HL-60 (cell line): Measurements from ENCODE around the gene DNAJB6.

Source experiments
- DNase-seq, 2 experiments: peaks; one replicate each; pipeline ENCODE4 v3.0.0-alpha.2; 2010 to 2020; ENCODE audit warnings: low read depth in 1 of 2, low spot score in 1 of 2
- H3K27ac ChIP-seq: fragments of 250-450 bp; sonication (Bioruptor Pico); replicated peaks from 2 replicates; pipeline ENCODE4 v1.5.1; 2020; ENCODE audit warnings: mild to moderate bottlenecking, moderate library complexity
- H3K27me3 ChIP-seq: fragments of 250-450 bp; sonication (Bioruptor Pico); 2 replicates; pipeline ENCODE4 v1.5.1; 2021; ENCODE audit warnings: mild to moderate bottlenecking, moderate library complexity; ENCODE audit not compliant: insufficient read depth, poor library complexity, severe bottlenecking
- H3K4me3 ChIP-seq: replicated peaks from 2 replicates; pipeline ENCODE4 v1.5.1; 2011; ENCODE audit warnings: mild to moderate bottlenecking, control low read depth, low read length; ENCODE audit not compliant: insufficient read depth
- GABPA ChIP-seq: IDR thresholded peaks from 2 replicates; pipeline ENCODE4 v1.6.1; 2012; ENCODE audit warnings: low read depth
- POLR2AphosphoS5 ChIP-seq: IDR thresholded peaks from 2 replicates; pipeline ENCODE4 v1.6.1; 2012; ENCODE audit warnings: low read depth
- SPI1 ChIP-seq: IDR thresholded peaks from 2 replicates; pipeline ENCODE4 v1.6.1; 2012; ENCODE audit warnings: low read depth, mild to moderate bottlenecking, borderline replicate concordance
- TF ChIP-seq, protein P1 (sequence below): IDR thresholded peaks from 2 replicates; pipeline ENCODE4 v1.6.1; 2012; ENCODE audit warnings: low read depth; ENCODE audit not compliant: insufficient replicate concordance
- TF ChIP-seq, protein P2 (sequence below): IDR thresholded peaks from one replicate; pipeline ENCODE4 v1.5.1; 2011; ENCODE audit warnings: low read length, control low read depth, inconsistent platforms; ENCODE audit not compliant: insufficient read depth

Gene DNAJB6

GRCh38 chr7:157416011-157416410, 79.2 kb downstream of the DNAJB6 start:
- H3K4me3 ChIP-seq = no peak overlapping the region
- TF ChIP-seq GABPA = no peak
- TF ChIP-seq, protein P1, sequence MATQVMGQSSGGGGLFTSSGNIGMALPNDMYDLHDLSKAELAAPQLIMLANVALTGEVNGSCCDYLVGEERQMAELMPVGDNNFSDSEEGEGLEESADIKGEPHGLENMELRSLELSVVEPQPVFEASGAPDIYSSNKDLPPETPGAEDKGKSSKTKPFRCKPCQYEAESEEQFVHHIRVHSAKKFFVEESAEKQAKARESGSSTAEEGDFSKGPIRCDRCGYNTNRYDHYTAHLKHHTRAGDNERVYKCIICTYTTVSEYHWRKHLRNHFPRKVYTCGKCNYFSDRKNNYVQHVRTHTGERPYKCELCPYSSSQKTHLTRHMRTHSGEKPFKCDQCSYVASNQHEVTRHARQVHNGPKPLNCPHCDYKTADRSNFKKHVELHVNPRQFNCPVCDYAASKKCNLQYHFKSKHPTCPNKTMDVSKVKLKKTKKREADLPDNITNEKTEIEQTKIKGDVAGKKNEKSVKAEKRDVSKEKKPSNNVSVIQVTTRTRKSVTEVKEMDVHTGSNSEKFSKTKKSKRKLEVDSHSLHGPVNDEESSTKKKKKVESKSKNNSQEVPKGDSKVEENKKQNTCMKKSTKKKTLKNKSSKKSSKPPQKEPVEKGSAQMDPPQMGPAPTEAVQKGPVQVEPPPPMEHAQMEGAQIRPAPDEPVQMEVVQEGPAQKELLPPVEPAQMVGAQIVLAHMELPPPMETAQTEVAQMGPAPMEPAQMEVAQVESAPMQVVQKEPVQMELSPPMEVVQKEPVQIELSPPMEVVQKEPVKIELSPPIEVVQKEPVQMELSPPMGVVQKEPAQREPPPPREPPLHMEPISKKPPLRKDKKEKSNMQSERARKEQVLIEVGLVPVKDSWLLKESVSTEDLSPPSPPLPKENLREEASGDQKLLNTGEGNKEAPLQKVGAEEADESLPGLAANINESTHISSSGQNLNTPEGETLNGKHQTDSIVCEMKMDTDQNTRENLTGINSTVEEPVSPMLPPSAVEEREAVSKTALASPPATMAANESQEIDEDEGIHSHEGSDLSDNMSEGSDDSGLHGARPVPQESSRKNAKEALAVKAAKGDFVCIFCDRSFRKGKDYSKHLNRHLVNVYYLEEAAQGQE = no peak
- DNase-seq = no peak

DNA sequence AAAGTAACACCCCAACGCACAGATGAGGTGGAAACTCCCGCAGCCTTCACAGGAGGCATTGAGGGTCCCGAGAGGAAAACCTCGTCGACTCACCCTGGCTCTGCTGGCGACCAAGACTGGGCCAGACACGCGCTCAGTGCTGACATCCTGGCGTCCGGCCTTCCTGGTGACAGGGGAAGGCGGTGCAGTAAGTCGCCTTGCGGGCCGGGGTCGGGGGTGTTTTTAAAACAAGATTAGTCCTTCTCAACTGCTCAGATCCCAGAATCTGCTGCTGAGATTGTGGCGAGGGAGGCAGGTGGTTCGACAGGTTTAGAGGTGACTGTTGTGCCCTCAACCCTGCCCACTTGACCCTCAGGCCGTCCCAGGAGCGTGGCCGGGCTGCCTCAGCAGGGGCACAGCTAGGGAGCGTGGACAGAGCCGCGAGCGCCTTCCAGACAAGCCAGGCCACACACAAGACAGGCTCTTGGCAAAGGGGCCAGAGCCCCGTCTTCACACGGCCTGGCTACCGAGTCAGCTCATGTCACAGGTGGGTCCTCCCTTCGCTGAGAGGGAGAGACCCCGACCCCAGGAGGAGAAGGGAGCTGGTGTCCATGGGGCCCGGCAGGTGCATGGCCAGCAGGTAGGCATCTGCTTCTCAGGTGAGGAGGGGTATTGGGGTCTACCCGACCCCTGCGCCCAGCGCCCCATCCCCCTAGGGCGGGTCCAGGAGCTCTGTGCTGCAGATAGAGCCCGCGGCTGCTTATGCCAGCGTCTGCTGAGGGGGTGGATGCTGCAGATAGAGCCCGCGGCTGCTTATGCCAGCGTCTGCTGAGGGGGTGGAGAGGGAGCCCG, 81.6 kb downstream of the DNAJB6 start:
- TF ChIP-seq POLR2AphosphoS5 (no peak), GABPA (no peak), SPI1 (no peak)
- TF ChIP-seq, protein P1 = no peak
- TF ChIP-seq, protein P2, sequence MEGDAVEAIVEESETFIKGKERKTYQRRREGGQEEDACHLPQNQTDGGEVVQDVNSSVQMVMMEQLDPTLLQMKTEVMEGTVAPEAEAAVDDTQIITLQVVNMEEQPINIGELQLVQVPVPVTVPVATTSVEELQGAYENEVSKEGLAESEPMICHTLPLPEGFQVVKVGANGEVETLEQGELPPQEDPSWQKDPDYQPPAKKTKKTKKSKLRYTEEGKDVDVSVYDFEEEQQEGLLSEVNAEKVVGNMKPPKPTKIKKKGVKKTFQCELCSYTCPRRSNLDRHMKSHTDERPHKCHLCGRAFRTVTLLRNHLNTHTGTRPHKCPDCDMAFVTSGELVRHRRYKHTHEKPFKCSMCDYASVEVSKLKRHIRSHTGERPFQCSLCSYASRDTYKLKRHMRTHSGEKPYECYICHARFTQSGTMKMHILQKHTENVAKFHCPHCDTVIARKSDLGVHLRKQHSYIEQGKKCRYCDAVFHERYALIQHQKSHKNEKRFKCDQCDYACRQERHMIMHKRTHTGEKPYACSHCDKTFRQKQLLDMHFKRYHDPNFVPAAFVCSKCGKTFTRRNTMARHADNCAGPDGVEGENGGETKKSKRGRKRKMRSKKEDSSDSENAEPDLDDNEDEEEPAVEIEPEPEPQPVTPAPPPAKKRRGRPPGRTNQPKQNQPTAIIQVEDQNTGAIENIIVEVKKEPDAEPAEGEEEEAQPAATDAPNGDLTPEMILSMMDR = no peak
- no peak for DNase-seq
- no peaks in the 10 kb centered on the region for H3K27me3 ChIP-seq
- no peak overlapping the region for H3K4me3 ChIP-seq
- no peak overlapping the region for H3K27ac ChIP-seq

More at GRCh38 chr7:157416011-157416410, 79.2 kb downstream of the DNAJB6 start:
- no peaks in the 10 kb centered on the region for H3K27me3 ChIP-seq
- no peak overlapping the region for H3K27ac ChIP-seq

- Histone ChIP-seq H3K27me3 (no peaks in the 10 kb centered on the region), H3K27ac (no peak overlapping the region), H3K4me3 (no peak overlapping the region)
- no peak for DNase-seq
- TF ChIP-seq, protein P2 = no peak
- TF ChIP-seq, protein P1 = no peak
- TF ChIP-seq SPI1 (no peak), POLR2AphosphoS5 (no peak), GABPA (no peak)
Measured at GRCh38 chr7:157419035-157419293, 82.2 kb downstream of the DNAJB6 start.
